Activated naive CD8-positive, alpha-beta T cell treated with anti-CD3 and anti-CD28 coated beads, Interleukin-2, amount 50 U/mL, for 16 hours (primary cell): ENCODE measurements around the gene MYDGF.
"Not testable (repeated sequence)": the region's sequence is repeated elsewhere in the genome, so short reads cannot be mapped to it uniquely, and the experiment has no call there.

Source experiments
- DNase-seq: peaks from one replicate; pipeline ENCODE4 v3.0.0-alpha.2; 2020; ENCODE audit warnings: low read depth, low spot score

Gene MYDGF

DNA sequence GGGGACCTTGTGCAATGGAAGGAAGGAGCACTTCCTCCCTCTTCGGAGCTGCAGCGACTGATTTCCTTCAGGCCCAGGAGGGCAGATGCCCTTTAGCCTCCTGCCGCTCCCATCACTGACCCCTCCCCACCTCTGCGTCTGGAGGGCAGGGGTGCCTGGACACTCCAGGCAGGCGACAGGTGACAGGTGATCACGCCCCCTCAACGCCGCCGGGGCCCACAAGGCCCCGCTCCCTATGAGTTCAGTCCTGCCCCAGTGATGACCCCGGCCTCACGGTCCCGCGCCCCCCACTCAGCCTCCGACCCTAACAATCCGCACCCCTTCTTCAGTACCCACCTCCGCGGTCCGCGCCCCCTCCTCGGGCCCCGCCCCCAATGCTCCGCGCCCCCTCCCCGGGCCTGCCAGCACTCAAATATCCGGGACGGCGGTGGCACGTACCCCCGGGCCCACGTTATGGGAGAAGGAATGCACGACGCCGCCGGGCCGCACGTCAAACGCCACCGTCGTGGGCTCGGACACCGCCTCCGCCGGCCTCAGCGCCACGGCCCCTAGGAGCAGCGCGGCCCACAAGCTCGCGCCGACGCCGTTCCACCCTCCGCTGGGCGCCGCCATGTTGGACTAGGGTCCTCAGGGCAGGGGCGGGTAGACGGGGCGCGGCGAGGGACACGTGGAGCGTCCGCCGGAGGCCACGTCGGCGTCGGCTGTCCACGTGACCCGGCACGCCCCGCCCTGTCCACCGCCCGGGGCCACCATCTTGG is at the start of gene MYDGF:
TSS of gene MYDGF (minus strand) at position 620 of the 758 bp plus-strand sequence. CDS start at position 612, 8 bp downstream.
- peak; percentile 85 for DNase-seq

DNA sequence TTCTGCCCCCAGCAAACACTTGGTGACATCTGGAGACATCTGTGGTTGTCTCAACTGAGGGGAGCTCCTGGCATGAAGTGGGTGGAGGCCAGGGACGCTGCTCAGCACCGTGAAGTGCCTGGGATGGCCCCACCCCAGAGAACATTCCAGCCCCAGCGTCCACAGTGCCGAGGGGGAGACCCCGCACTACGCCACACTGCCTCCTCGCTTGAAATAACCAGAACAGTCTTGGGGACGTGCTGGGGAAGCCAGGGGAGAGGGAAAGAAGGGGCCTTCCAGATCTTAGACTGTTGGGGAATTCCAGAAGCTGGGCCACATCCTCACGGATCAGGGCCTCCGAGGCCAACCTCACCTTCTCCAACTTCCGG is 49.3 kb upstream of the MYDGF start:
- no peak for DNase-seq

DNA sequence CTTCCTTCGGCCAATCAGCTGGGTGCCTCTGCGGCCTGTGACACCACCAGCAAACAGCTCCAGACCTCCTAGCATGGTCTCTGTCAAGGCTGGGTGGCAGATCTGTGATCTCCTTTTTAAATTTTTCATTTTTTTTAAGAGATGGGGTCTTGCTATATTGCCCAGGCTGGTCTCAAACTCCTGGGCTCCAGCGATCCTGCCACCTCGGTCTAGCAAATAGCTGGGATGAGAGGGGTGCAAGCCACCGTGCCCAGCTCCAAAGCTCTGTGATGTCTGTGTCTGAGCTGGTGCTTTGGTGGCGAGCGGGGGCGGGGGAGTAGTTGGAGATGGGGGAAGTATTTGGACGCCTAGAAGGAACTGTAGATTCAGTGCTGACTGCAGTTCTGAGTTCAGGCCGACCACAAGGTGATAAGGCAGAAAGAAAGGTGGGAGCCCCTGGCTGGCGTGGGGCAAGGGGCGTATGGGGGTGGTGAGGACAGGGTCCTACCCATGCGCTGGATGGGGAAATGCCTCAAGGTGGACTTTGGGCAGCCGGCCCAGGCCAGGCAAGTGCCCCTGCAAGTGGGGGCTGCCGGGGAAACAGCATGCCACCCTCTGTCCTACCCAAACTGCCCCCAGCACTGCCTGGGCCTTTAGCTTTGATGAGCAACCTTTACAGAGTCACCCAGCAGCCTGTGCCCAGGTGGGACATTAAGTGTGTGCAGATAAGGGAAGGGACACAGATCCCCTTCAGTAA is 48.0 kb upstream of the MYDGF start:
- DNase-seq: no peak

DNA sequence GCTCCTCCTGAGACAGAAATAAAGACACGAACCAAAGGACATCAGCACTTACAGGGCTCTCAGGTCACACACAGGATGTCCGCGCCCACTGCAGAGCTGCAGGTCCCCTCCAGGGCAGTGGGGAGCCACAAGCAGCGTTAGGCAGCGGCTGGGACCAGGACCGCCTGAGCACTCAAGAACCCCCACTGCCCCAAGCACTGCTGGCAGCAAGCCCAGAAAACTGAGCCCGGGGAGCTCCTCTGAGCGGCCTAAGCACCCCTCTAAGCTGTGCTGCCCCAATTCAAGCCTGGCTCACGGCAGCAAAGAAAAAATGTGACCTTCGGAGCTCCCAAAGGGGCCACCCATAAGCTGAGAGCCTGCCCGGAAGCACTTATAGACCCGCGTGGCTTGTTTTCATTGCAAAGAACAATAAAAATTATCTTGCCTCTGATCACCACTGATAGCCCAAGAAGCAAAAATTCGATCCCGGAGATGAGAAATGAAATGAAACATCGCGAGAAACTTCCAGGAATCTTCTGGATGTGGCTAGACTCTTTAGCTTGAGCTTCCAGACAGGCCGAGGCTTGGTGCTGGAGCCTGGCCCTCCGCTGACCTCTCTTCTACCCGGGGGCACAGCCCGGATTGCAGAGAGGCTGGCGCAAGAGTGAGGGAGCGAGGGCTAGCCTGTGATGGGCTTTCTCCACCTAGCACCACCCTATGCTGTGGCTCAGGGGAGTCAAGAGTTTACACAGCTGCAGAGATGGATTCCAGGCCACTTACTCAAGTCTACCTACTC is 47.2 kb upstream of the MYDGF start:
- no peak for DNase-seq

DNA sequence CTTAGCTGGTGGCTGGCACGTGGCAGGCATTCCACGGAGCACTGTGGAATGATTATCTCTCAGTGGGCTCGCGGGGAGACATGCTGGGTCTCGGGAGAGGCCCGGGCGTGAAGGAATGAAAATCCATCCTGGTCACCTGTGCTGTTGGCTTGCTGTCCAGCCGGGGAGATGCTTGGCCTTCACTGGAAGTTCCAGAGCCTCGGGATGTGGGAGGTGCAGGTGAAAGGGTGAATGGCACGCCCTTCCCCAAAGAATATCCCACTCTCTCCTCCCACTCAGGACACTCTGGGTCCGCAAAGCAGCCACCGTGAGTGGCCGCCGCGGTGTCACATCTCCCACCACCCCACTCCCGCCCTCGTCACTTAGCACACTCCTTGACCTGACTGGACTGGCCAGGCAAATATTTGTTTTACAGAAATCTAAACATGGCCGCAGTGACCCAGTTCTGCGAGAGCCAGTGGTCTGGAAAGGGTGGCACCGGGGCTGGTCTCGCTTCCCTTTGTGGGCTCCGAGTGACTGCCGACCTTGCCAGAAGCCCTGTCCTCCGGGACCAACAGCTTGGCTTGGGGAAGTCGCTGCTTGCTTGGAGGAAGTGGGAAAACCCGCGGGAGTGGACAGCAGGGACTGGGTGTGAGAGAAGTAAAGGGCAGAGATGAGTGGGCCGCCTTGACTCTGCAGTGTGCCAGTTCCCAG is 45.5 kb upstream of the MYDGF start:
- no peak for DNase-seq

DNA sequence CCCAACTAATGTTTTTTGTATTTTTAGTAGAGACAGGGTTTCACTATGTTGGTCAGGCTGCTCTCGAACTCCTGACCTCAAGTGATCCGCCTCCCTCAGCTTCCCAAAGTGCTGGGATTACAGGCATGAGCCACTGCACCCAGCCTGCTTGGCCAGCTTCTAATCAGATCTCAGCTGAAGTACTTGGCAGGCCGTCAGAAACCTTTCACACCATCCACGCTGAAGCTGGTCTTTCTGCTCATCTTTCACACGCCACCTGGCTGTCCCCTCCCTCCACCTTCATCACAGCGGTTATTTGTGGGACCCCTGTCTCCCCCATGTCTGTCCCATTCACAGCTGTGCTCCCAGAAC is 45.0 kb upstream of the MYDGF start:
- not testable (repeated sequence) for DNase-seq

DNA sequence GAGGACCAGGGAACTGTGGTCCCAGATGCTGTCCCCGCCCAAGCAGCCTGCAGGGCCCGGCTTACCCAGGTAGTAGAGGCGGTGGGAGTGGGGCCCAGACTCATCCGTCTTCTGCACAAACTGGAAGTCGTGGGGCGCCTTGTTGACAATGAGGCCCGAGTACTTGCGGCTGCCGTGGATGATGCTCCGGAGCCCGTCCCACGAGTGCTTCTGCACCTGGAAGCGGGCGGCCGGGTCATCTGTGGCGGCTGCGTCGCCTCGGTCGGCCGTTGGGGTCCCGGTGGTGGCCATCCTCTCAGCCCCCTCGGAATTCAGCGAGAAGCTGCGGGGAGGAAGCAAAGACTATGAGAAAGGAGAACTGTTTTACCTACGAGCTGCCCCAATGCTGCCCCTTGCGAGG is 43.9 kb upstream of the MYDGF start:
- DNase-seq: no peak

DNA sequence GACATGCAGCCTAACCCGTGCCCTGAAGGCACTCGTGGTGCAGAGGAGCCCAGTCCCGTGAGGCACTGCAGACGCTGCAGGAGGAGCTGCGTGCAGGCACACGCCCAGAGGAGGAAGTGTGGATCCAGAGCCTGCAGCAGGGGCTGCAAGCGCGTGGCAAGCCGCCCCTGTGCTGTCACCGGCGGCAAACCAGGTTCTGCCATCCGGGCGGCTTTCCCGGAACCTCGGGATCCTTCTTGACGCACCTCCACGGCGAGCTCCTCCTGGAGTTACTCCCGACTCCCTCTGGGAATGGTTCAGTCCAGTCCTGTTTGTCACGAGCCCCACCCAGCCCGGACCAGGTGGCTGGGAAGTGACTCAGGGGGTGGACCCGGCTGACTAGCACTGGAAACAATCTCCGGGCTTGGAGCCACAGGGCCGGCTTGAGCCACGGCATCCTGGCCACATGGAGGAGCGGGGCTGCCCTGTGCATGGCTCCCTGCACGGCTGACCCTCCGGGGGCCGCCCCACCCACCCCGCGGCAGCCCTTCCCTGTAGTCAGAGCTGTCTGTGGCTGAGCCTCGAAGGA is 43.3 kb upstream of the MYDGF start:
- DNase-seq: no peak

DNA sequence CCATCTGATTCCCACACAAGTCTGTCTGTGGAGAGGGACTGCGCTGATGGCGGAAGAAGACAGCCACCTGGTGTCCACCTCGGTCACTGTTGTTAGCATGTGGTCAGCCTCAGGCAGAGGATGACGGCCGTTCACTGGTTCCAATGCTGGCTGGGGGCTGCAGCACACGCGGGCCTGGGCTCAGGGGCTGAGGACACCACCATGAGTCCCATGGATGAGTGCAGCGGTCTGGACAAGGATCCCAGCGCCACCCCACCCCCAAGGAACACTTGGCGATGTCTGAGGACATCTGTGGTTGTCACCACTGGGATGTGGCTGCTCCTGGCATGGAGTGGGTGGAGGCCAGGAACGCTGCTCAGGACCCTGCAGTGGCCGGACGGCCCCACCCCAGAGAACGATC is 42.6 kb upstream of the MYDGF start:
- no peak for DNase-seq

DNA sequence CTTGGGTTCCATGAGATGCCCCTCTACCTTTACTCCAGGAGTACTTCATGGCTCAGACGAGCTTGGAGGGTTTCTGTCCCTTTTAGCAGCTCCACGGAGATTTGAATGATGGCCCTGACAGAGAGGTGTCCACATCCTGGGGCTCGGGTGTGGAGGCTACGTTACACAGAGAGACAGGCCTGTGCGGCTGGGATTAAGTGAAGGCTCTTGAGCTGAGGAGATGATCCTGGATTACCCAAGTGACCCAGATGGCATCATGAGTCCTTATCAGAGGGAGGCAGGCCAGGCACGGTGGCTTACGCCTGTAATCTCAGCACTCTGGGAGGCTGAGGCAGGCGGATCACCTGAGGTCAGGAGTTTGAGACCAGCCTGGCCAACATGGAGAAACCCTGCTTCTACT is 41.1 kb upstream of the MYDGF start:
- no peak for DNase-seq

DNA sequence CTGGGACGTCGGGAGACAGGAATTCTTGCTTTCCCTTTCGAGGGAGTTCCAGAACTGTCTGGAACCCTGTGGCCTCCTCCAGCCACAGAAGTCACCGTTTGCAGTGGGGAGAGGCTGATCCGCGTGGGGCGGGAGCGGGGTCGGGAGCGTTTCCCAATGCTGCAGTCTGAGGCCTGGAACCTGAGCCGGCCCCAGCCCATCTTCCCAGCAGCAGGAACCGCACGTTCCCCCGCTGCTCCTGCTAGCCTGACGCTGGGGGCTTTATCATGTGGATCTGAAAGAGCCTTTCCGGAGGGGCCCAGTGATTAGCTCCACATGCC is 40.1 kb upstream of the MYDGF start:
- no peak for DNase-seq

DNA sequence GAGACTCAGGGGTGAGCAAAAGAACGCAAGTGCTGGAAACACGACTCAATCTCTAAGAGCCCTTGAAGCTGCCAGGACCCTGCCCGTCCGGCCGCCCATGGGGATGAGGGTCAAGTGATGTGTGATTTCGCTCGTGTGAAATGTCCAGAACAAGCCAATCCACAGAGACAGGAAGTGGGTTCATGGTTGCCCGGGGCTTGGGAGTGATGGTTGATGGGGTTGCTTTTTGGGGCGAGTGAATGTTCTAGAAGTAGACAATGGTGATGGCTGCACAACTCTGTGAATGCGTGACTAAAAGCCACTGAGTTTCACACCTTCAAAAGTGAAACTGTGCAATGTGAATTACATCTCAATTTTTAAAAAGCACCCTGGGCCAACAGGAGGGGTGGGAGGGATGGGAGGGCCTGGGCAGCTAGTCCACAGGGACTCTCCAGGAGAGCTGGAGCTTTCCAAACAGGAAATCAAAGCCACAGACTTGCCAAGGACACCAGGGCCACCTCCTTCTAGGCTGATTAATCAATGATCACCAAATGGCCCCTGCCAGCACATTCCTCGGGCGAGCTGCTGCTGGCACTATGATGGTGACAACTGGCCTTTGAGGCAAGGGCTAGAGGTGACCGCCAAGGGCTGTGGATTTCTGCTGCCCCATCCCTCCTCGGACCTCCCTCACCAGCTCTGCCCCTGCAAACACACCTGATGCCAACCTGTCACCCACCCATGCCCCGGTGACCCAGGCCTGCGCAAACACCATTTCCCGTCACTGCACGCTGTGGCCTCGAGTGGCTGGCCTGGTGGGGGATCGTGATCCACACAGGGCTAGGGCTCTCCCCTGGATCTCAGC is 39.5 kb upstream of the MYDGF start:
- no peak for DNase-seq

DNA sequence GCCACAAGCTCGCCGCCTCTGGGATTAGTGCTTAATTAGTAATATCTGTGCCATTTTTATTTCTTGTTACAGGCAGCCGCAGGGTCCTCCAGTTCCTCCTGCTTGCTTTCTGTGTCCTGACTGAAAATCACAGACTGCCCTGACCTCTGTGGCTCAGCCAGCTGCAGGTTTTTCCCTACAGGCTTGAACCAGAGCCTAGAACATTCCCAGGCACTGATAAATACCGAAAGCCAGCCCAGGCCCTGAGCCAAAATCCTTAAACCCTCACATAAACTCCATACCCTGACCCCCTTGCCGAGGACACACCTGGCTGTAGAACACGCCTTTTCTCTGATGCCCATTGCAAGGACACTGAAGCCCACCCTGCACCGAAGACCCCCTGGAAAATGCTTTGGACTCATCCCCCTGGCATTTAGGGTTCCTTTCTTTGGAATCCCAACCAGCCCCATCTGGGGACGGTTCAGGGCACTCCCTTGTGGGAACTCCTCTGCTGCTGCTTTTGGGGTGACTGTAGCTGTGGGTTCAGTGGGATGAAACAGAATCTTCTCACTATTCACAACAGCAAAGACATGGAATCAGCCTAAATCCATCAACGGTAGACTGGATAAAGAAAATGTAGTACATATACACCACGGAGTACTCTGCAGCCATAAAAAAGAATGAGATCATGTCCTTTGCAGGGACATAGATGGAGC is 38.0 kb upstream of the MYDGF start:
- no peak for DNase-seq

DNA sequence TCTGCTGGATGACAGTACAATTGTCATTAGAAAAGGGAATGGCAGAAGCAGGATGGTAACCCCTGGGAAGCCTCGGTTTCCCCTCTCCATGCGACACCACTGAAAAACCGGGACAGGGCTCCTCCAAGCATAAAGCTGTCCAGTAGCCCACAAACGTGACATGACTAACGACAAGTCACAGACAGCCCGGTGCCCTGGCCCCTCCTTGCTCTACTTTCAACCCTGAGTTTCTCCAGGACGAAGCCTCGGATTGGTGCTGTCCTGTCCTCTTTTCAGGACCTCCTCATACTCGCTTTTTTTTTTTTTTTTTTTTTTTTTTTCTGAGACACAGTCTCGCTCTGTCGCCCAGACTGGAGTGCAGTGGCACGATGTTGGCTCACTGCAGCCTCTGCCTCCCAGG is 37.2 kb upstream of the MYDGF start:
- no peak for DNase-seq

DNA sequence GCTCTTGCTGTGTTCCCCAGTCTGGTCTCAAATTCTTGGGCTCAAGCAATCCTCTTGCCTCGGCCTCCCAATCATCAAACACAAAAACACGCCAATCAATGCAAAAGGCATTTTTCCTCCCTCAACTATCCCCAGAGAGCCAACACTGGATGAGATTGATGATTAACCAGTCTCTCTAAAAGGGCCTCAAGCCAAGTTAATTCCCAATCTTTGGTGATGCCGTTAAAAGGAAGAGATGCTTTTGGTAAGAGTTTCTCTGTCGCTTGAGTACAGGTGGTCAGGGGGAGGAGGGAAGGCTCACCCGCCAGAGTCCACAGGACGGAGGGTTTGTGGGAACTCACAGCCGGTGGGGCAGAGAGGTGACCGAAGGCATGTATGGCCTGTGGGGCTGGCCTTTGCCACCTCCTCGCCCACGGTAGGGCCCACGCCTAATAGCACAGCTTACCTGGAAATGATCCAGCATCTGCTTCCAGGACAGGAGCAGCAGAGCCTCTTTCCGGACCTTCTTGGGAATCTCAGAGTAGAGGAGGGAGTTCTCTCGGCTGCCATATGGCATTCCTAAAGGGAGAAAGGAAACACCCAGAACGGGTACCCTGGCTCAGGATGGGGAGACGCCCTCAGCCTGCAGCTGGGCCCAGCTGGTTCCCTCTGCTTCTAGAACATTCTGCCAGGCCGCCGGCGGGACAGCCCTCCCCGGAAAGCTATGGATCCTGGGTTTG is 35.4 kb upstream of the MYDGF start:
- DNase-seq: no peak

DNA sequence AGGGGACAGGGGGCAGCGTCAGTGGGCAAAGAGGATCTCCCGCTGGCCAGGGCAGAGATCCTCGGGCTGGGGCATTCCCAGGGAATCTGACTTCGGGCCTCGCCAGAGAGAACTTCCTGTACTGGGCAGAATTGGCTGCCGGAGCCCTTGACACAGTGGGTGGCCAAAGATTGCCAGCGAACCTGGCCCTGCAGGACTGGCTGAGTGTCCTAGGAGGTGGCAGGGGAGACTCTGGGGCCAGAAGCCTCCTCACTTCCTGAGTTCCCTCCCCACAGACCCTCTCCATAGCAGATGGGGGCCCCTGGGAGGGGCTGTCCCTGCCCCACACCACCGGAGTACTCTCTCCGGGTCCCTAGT is 34.2 kb upstream of the MYDGF start:
- no peak for DNase-seq

DNA sequence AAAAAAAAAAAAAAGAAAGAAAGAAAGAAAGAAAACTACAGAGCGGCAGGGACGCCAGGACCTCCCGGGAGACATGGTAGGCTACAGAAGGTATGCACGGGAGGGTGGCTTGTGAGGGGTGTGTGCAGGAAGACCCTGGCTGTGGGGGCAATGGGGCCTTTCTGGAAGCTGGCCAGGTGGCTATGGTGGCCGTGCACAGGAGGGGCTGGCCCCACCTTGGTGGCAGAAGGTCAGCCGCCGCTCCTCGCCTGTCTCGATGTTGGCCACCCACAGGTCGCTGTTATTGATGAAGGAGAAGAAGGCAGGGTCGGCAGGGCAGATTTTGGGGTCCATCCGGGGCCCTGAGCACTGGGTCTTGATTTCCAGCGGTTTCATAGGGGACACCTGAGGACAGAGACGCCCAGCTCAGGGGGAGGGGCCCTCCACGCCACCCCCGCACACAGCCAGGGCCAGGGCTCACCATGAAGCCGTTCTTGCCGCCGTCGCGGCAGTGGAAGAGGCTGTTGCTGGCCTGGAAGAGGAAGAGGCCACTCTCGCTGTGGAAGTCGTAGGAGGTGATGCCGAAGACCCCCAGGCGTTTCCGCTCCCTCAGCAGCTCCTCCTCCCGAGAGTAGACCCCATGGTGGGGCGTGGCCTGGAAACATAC is 33.7 kb upstream of the MYDGF start:
- DNase-seq: no peak

DNA sequence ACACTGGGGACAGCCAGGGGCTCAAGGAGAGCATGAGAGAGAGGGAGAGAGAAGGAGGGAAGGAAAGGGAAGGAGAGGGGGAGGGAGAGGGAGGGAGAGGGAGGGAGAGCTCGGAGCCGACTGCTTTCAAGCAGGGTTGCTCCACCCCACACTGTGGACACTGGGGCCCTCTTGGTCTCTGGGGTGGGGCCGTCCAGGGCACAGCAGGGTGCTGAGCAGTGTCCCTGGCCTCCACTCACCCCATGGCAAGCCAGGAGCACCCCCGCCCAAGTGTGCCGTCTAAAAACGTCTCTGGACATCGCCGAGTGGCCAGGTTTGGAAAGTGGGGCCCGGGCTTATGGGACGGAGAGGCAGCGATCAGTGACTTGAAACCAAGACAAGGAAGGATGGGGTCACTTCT is 32.6 kb upstream of the MYDGF start:
- no peak for DNase-seq

DNA sequence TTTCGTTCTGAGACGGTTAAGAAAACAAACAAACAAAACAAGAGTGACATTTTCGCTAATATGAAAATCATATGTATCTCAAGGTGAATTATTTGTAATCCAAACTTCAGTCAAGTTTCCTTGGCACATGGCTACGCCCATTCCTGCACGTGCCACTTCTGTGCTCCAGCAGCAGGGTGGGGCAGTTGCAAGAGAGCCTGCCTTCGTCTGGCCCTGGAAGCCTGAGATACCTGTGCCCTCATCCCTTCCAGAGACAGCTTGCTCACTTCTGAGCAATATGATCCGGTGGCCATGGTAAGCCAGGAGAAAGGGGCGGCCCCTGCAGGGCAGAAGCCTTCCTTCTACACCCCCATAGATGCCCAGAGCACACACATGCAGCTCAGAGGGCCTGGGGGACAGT is 31.4 kb upstream of the MYDGF start:
- no peak for DNase-seq

DNA sequence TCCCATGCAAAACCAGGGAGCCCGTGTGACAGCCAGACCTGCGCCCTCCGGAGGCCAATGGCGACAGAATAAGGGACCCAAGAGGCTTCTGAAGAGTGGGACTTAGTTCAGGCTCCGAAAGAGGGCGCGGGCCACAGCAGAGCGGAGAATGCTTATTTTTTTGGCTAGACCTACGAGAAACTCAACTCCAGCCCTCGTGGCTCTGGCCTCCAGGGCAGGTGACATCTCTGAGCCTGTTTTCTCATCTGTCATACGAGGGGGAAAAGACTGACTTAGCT is 30.5 kb upstream of the MYDGF start:
- DNase-seq: no peak
